ENCODE data around the gene NUP210. TPM values are rescaled to one million over a fixed set of nuclear protein-coding genes. Genes with fewer than 3 reads are reported as not detected.

The NUP210 gene
- polyA plus RNA-seq, 1 of the 3 experiments (the other 2 are of a cell fraction), result 1.8 TPM

GRCh38 chr3:13397316-13397715 lies 22.8 kb downstream of the NUP210 start:
- WGBS (ENCODE audit: low lambda C conversion rate), result 70% methylated on average over 8 of the region's 8 CpGs
- ChIA-PET CTCF (no interaction called here), POLR2A (no interaction called here)
- Histone ChIP-seq H3K79me2 (ENCODE audit: insufficient read depth) (no peaks in the 10 kb centered on the region), H3K9me3 (no peaks in the 10 kb centered on the region), H3K27me3 (ENCODE audit: insufficient read depth) (no peaks in the 10 kb centered on the region), H4K20me1 (ENCODE audit: insufficient read depth) (no peaks in the 10 kb centered on the region), H3K27ac (ENCODE audit: low read depth in 2 of 2, low read length in 1 of 2) (no peak overlapping the region), H3F3A (replicated peaks; ENCODE audit: insufficient read depth) (no peaks in the 10 kb centered on the region), H3K4me3 (ENCODE audit: low read depth in 2 of 2, low read length in 1 of 2) (no peak overlapping the region), H2AFZ (ENCODE audit: low read depth) (no peak overlapping the region), H3K36me3 (replicated peaks in 1 of 2; ENCODE audit: control insufficient read depth in 1 of 2, insufficient read depth in 2 of 2, low read length in 1 of 2) (no peaks in the 10 kb centered on the region), H3K9me2 (no peaks in the 10 kb centered on the region), H3K9ac (no peak overlapping the region), H3K4me1 (ENCODE audit: control insufficient read depth in 1 of 2, insufficient read depth in 2 of 2, low read depth in 1 of 2, low read length in 1 of 2) (peaks cover 0 to 5% of the 10 kb centered on the region in 2 experiments; a peak in 1 of 4 replicates), H3K4me2 (no peak overlapping the region)
- no peak for DNase-seq
- no peak for TF ChIP-seq USF1 (IDR thresholded peaks at IDR 0.05; ENCODE audit: borderline replicate concordance, low read depth)
- no peak for TF ChIP-seq GATA2 (CRISPR knock-in tag; IDR thresholded peaks at IDR 0.05)
- TF ChIP-seq CTCF (IDR thresholded peaks at IDR 0.05), result no peak
- TF ChIP-seq FOXM1 (IDR thresholded peaks at IDR 0.05; ENCODE audit: low read depth), result no peak
- no peak for TF ChIP-seq EP300 (IDR thresholded peaks at IDR 0.05; ENCODE audit: borderline replicate concordance in 1 of 2, low read depth in 1 of 2, low read length in 1 of 2)
- no peak for TF ChIP-seq USF2 (IDR thresholded peaks at IDR 0.05; ENCODE audit: borderline replicate concordance, low read depth, low read length)
- TF ChIP-seq RXRA (IDR thresholded peaks at IDR 0.05; ENCODE audit: borderline replicate concordance, low read depth), result no peak
- TF ChIP-seq MAX (IDR thresholded peaks at IDR 0.05; ENCODE audit: low read depth), result no peak
- TF ChIP-seq POLR2AphosphoS5 (IDR thresholded peaks at IDR 0.05; ENCODE audit: low read depth, low read length), result no peak
- TF ChIP-seq FOSL2 (IDR thresholded peaks at IDR 0.05; ENCODE audit: borderline replicate concordance, low read depth), result no peak
- no peak for TF ChIP-seq NRF1 (IDR thresholded peaks at IDR 0.05; ENCODE audit: low read depth, low read length)
- no peak for TF ChIP-seq ELF1 (IDR thresholded peaks at IDR 0.05)
- no peak for TF ChIP-seq SMC3 (IDR thresholded peaks at IDR 0.05; ENCODE audit: low read depth, low read length)
- no peak for TF ChIP-seq RCOR1 (IDR thresholded peaks at IDR 0.05; ENCODE audit: low read length)

- Histone ChIP-seq H3K9ac (no peak overlapping the region), H3K4me2 (no peak overlapping the region), H3K27me3 (ENCODE audit: insufficient read depth) (no peaks in the 10 kb centered on the region), H3K36me3 (replicated peaks in 1 of 2; ENCODE audit: control insufficient read depth in 1 of 2, insufficient read depth in 2 of 2, low read length in 1 of 2) (no peaks in the 10 kb centered on the region), H3K4me1 (ENCODE audit: control insufficient read depth in 1 of 2, insufficient read depth in 2 of 2, low read depth in 1 of 2, low read length in 1 of 2) (no peaks in the 10 kb centered on the region), H3K27ac (ENCODE audit: low read depth in 2 of 2, low read length in 1 of 2) (no peak overlapping the region), H3K4me3 (ENCODE audit: low read depth in 2 of 2, low read length in 1 of 2) (no peak overlapping the region), H2AFZ (ENCODE audit: low read depth) (no peak overlapping the region), H3F3A (replicated peaks; ENCODE audit: insufficient read depth) (no peaks in the 10 kb centered on the region), H3K79me2 (ENCODE audit: insufficient read depth) (no peaks in the 10 kb centered on the region), H3K9me3 (no peaks in the 10 kb centered on the region), H3K9me2 (no peaks in the 10 kb centered on the region), H4K20me1 (ENCODE audit: insufficient read depth) (no peaks in the 10 kb centered on the region)
- POLR2A ChIA-PET, result no interaction called here
- TF ChIP-seq NFIC (IDR thresholded peaks at IDR 0.05; ENCODE audit: borderline replicate concordance), result no peak
- no peak for TF ChIP-seq YY1 (IDR thresholded peaks at IDR 0.05; ENCODE audit: low read depth)
- TF ChIP-seq USF2 (IDR thresholded peaks at IDR 0.05; ENCODE audit: borderline replicate concordance, low read depth, low read length), result no peak
- WGBS (ENCODE audit: low lambda C conversion rate), result 79% methylated on average over 1 of the region's 4 CpGs
- no peak for DNase-seq
- CTCF ChIA-PET, result no interaction called here
Measured at GRCh38 chr3:13394363-13394762, 25.8 kb downstream of the NUP210 start.

Data from SK-N-SH (cell line).